Measurements from ENCODE around the gene ARFGAP2. TPM values are rescaled to one million over a fixed set of nuclear protein-coding genes. Genes with fewer than 3 reads are reported as not detected.

ARFGAP2 gene
- total and polyA plus RNA-seq, 9 of the 15 experiments (the other 6 are each of a cell fraction or from before 2014, with no cell fraction given) = 29.1 to 140 (median 90.1) TPM

DNA sequence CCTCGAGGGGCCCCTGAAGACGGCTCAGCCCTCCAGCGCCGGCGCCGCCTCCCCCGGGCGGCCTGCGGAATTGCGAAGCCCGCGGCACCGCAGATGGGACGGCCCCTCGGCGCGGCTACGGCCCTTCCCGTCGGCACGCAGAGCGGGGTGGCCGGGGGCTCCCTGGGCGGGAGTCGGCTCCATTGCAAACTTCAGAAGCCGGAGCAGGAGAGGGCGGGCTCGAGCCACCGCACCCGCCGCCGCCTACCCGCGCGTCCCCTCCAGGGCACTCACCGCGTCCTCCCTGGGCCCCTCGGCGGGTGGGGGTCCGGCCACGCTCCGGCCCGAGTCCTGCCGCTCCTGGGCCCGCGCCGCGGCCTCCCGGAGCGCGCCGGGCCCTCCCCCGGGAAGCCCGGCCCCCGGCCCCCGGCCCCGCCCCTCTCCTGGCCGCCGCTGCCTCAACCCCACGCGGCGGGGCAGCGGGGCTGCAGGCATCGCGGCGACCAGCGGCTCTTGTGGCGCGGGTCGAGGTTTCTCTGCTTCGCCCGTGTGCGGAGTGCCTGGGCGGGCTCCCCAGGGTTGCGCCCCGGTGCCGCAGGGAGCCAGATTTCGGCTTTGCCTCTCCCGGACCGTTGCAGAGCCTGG is 9.5 kb upstream of the ARFGAP2 start, which contains the start of gene PACSIN3 (continued):
- TF ChIP-seq ZNF57 (CRISPR knock-in tag; IDR thresholded peaks at IDR 0.05) = no peak
- TF ChIP-seq NFXL1 (CRISPR knock-in tag; IDR thresholded peaks at IDR 0.05) = no peak
- no peak for TF ChIP-seq JUN (IDR thresholded peaks at IDR 0.05; ENCODE audit: borderline replicate concordance, low read depth, low read length)
- no peak for TF ChIP-seq JUN (CRISPR knock-in tag; IDR thresholded peaks at IDR 0.05; ENCODE audit: borderline replicate concordance)
- peak; percentile 8; the same call in 1 of the 2 replicates for TF ChIP-seq RB1 (IDR thresholded peaks at IDR 0.05; ENCODE audit: low read depth)
- no peak for TF ChIP-seq ZNF263 (CRISPR knock-in tag; IDR thresholded peaks at IDR 0.05; ENCODE audit: borderline replicate concordance)
- TF ChIP-seq, protein P1, sequence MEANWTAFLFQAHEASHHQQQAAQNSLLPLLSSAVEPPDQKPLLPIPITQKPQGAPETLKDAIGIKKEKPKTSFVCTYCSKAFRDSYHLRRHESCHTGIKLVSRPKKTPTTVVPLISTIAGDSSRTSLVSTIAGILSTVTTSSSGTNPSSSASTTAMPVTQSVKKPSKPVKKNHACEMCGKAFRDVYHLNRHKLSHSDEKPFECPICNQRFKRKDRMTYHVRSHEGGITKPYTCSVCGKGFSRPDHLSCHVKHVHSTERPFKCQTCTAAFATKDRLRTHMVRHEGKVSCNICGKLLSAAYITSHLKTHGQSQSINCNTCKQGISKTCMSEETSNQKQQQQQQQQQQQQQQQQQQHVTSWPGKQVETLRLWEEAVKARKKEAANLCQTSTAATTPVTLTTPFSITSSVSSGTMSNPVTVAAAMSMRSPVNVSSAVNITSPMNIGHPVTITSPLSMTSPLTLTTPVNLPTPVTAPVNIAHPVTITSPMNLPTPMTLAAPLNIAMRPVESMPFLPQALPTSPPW (CRISPR knock-in tag; IDR thresholded peaks at IDR 0.05) = peak; percentile 79
- TF ChIP-seq NCOA6 (IDR thresholded peaks at IDR 0.05) = peak; percentile 24; the same call in 1 of the 2 replicates
- TF ChIP-seq PCBP1 (IDR thresholded peaks at IDR 0.05; ENCODE audit: low read depth, low read length, poor library complexity, severe bottlenecking) = peak; percentile 0
- TF ChIP-seq NFE2L1 (tag; IDR thresholded peaks at IDR 0.05; ENCODE audit: borderline replicate concordance, low read depth) = no peak
- no peak for TF ChIP-seq ETS2 (tag; IDR thresholded peaks at IDR 0.05; ENCODE audit: borderline replicate concordance, poor library complexity, severe bottlenecking)
- TF ChIP-seq SIN3A (IDR thresholded peaks at IDR 0.05; ENCODE audit: borderline replicate concordance in 2 of 2, control insufficient read depth in 1 of 2, low read depth in 2 of 2, low read length in 2 of 2) = 0 out of 4 replicates have a peak, but pooled peaks of 1 of the 2 experiments have one; percentile 22
- peak; percentile 45; the same call in 1 of the 2 replicates for TF ChIP-seq KDM2B (CRISPR knock-in tag; IDR thresholded peaks at IDR 0.05)
- TF ChIP-seq, protein P2, sequence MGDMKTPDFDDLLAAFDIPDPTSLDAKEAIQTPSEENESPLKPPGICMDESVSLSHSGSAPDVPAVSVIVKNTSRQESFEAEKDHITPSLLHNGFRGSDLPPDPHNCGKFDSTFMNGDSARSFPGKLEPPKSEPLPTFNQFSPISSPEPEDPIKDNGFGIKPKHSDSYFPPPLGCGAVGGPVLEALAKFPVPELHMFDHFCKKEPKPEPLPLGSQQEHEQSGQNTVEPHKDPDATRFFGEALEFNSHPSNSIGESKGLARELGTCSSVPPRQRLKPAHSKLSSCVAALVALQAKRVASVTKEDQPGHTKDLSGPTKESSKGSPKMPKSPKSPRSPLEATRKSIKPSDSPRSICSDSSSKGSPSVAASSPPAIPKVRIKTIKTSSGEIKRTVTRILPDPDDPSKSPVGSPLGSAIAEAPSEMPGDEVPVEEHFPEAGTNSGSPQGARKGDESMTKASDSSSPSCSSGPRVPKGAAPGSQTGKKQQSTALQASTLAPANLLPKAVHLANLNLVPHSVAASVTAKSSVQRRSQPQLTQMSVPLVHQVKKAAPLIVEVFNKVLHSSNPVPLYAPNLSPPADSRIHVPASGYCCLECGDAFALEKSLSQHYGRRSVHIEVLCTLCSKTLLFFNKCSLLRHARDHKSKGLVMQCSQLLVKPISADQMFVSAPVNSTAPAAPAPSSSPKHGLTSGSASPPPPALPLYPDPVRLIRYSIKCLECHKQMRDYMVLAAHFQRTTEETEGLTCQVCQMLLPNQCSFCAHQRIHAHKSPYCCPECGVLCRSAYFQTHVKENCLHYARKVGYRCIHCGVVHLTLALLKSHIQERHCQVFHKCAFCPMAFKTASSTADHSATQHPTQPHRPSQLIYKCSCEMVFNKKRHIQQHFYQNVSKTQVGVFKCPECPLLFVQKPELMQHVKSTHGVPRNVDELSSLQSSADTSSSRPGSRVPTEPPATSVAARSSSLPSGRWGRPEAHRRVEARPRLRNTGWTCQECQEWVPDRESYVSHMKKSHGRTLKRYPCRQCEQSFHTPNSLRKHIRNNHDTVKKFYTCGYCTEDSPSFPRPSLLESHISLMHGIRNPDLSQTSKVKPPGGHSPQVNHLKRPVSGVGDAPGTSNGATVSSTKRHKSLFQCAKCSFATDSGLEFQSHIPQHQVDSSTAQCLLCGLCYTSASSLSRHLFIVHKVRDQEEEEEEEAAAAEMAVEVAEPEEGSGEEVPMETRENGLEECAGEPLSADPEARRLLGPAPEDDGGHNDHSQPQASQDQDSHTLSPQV (IDR thresholded peaks at IDR 0.05) = 0 out of 2 replicates have a peak, but pooled peaks have one; percentile 26
- TF ChIP-seq, protein P3, sequence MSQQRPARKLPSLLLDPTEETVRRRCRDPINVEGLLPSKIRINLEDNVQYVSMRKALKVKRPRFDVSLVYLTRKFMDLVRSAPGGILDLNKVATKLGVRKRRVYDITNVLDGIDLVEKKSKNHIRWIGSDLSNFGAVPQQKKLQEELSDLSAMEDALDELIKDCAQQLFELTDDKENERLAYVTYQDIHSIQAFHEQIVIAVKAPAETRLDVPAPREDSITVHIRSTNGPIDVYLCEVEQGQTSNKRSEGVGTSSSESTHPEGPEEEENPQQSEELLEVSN (IDR thresholded peaks at IDR 0.05; ENCODE audit: borderline replicate concordance in 1 of 2, extremely low read depth in 1 of 2, insufficient read depth in 1 of 2, insufficient read length in 1 of 2, low read depth in 1 of 2, low read length in 1 of 2, poor library complexity in 1 of 2, severe bottlenecking in 1 of 2) = peak in 1 of 2 experiments; percentile 60
- TF ChIP-seq, protein P4, sequence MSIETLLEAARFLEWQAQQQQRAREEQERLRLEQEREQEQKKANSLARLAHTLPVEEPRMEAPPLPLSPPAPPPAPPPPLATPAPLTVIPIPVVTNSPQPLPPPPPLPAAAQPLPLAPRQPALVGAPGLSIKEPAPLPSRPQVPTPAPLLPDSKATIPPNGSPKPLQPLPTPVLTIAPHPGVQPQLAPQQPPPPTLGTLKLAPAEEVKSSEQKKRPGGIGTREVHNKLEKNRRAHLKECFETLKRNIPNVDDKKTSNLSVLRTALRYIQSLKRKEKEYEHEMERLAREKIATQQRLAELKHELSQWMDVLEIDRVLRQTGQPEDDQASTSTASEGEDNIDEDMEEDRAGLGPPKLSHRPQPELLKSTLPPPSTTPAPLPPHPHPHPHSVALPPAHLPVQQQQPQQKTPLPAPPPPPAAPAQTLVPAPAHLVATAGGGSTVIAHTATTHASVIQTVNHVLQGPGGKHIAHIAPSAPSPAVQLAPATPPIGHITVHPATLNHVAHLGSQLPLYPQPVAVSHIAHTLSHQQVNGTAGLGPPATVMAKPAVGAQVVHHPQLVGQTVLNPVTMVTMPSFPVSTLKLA (conservative IDR thresholded peaks at IDR 0.05) = 0 out of 4 replicates have a peak, but pooled peaks of 1 of the 2 experiments have one; percentile 20
- TF ChIP-seq SAP30 (IDR thresholded peaks at IDR 0.05; ENCODE audit: borderline replicate concordance, insufficient read depth, low read depth, low read length, poor library complexity, severe bottlenecking) = no peak
